ENCODE results near the gene CDKN3.
"Not testable (repeated sequence)": the region's sequence is repeated elsewhere in the genome, so short reads cannot be mapped to it uniquely, and the experiment has no call there.

CDKN3 gene

DNA sequence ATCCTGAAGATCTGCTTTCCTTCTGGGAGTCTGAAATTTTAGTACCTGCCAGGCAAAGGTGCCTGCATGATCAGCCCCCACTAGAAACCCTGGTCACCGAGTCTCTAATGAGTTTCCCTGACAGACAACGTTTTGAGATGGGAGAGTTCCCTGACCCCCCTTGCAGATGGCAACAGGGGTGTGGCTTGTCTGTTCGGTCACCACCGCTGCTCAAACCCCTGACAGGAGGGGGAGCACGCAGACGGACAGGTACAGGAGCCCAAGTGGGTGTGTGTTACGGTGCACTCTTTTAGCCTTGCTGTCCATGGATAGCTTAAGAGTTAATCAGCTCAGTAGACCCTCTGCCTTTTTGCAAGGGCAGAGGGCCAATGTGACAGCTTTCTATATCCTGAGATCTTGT is 19.3 kb upstream of the CDKN3 start:
- peaks cover 11% of the 10 kb centered on the region; the same call in 1 of the 2 replicates for H3K4me1 ChIP-seq (ENCODE audit: insufficient read depth, low read length)
- H3K9ac ChIP-seq (ENCODE audit: low read depth, low read length) = no peak overlapping the region
- no peak overlapping the region for H3K27ac ChIP-seq (ENCODE audit: low read length)
- no peaks in the 10 kb centered on the region for H3K27me3 ChIP-seq (ENCODE audit: insufficient read depth, low read length)
- no peaks in the 10 kb centered on the region for H3K36me3 ChIP-seq (ENCODE audit: insufficient read depth, low read depth, low read length)
- H3K9me3 ChIP-seq (ENCODE audit: insufficient read depth, low read depth, low read length) = no peaks in the 10 kb centered on the region
- H3K4me3 ChIP-seq (ENCODE audit: low read length) = no peak overlapping the region

DNA sequence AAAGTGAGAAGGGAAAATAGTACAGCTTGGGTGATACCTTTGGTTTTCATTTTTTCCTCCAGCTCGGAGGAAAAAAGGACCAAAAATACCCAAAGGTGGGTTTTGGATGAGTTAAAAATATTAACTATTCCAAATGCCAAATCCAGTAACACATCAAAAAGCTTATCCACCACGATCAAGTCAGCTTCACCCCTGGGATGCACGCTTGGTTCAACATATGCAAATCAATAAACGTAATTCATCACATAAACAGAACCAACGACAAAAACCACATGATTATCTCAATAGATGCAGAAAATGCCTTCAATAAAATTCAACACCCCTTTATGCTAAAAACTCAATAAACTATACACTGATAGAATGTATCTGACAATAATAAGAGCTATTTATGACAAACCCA is 17.9 kb upstream of the CDKN3 start:
- not testable (repeated sequence) for H3K9ac ChIP-seq (ENCODE audit: low read depth, low read length); H3K36me3 ChIP-seq (ENCODE audit: insufficient read depth, low read depth, low read length); H3K27ac ChIP-seq (ENCODE audit: low read length); H3K9me3 ChIP-seq (ENCODE audit: insufficient read depth, low read depth, low read length); H3K27me3 ChIP-seq (ENCODE audit: insufficient read depth, low read length); H3K4me3 ChIP-seq (ENCODE audit: low read length)
- H3K4me1 ChIP-seq (ENCODE audit: insufficient read depth, low read length) = peaks cover 11% of the 10 kb centered on the region; the same call in 1 of the 2 replicates

DNA sequence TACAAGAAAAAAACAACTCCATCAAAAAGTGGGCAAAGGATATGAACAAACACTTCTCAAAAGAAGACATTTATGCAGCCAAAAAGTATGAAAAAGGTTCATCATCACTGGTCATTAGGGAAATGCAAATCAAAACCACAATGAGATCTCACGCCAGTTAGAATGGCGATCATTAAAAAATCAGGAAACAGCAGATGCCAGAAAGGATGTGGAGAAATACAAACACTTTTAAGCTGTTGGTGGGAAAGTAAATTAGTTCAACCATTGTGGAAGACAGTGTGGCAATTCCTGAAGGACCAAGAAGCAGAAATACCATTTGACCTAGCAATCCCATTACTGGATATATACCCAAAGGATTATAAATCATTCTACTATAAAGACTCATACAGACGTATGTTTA is 16.2 kb upstream of the CDKN3 start:
- H3K27ac ChIP-seq (ENCODE audit: low read length); H3K36me3 ChIP-seq (ENCODE audit: insufficient read depth, low read depth, low read length); H3K27me3 ChIP-seq (ENCODE audit: insufficient read depth, low read length); H3K4me3 ChIP-seq (ENCODE audit: low read length); H3K9me3 ChIP-seq (ENCODE audit: insufficient read depth, low read depth, low read length); H3K4me1 ChIP-seq (ENCODE audit: insufficient read depth, low read length); H3K9ac ChIP-seq (ENCODE audit: low read depth, low read length): not testable (repeated sequence)

DNA sequence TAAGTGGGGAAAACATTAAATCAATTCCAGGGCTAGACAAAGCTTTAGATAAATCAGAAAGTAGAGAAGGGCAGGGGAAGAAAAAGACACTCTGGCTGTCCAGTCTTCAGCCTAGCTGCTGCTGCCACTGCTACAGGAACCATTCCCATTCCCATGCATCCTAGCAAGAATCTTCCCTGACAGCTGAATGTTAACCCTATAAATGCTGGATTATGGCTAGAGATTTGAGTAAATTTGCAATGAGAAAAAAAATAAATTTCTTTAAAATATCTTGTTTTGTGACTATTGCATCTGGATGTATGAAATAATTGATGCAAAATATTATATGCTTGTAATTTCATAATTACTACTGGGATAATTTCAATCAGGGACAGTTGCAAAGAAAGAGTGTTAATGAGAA is 15.0 kb upstream of the CDKN3 start:
- Histone ChIP-seq H3K27me3 (ENCODE audit: insufficient read depth, low read length) (no peaks in the 10 kb centered on the region), H3K27ac (ENCODE audit: low read length) (no peak overlapping the region), H3K9ac (ENCODE audit: low read depth, low read length) (no peak overlapping the region), H3K4me1 (ENCODE audit: insufficient read depth, low read length) (0 out of 2 replicates have a peak, but pooled peaks cover 4% of the 10 kb centered on the region), H3K9me3 (ENCODE audit: insufficient read depth, low read depth, low read length) (no peaks in the 10 kb centered on the region), H3K4me3 (ENCODE audit: low read length) (no peak overlapping the region), H3K36me3 (ENCODE audit: insufficient read depth, low read depth, low read length) (no peaks in the 10 kb centered on the region)

DNA sequence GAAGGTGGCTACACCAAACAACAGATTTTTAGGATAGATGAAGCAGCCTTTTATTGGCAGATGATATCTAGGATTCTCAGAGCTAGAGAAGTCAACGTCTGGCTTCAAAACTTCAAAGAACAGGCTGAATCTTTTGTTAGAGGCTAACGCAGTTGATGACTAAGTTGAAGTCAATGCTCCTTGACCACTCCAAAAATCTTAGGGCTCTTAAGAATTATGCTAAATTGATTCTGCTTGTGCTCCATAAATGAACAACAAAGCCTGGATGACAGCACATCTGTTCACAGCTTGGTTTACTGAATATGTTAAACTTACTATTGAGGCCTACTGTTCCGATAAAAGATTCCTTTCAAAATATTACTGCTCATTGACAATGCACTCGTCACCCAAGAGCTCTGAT is 13.0 kb upstream of the CDKN3 start:
- Histone ChIP-seq H3K36me3 (ENCODE audit: insufficient read depth, low read depth, low read length) (no peaks in the 10 kb centered on the region), H3K4me1 (ENCODE audit: insufficient read depth, low read length) (no peaks in the 10 kb centered on the region), H3K9ac (ENCODE audit: low read depth, low read length) (no peak overlapping the region), H3K9me3 (ENCODE audit: insufficient read depth, low read depth, low read length) (no peaks in the 10 kb centered on the region), H3K27me3 (ENCODE audit: insufficient read depth, low read length) (no peaks in the 10 kb centered on the region), H3K4me3 (ENCODE audit: low read length) (no peak overlapping the region), H3K27ac (ENCODE audit: low read length) (no peak overlapping the region)

DNA sequence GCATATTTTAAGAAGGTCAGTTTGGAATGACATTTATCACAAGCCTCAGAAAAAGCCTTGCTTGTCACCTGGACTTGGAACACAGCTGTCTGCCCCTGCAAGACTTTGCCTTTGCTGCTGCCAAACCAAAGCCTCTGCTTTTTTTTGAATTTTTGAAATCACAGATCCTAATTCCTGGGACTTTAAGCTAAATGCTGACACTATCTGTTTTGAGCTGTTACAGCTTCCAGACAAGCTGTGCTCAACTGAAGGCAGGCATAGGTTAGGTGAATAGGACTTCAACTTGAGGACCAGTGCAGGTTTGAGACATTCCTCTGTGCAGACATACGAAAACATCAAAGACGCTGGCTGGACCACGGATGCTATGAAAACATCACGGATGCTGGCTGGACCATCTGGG is 11.3 kb upstream of the CDKN3 start:
- H3K27me3 ChIP-seq (ENCODE audit: insufficient read depth, low read length) = no peaks in the 10 kb centered on the region
- H3K9ac ChIP-seq (ENCODE audit: low read depth, low read length) = no peak overlapping the region
- no peaks in the 10 kb centered on the region for H3K36me3 ChIP-seq (ENCODE audit: insufficient read depth, low read depth, low read length)
- H3K4me1 ChIP-seq (ENCODE audit: insufficient read depth, low read length) = no peaks in the 10 kb centered on the region
- H3K9me3 ChIP-seq (ENCODE audit: insufficient read depth, low read depth, low read length) = no peaks in the 10 kb centered on the region
- H3K27ac ChIP-seq (ENCODE audit: low read length) = no peak overlapping the region
- no peak overlapping the region for H3K4me3 ChIP-seq (ENCODE audit: low read length)

DNA sequence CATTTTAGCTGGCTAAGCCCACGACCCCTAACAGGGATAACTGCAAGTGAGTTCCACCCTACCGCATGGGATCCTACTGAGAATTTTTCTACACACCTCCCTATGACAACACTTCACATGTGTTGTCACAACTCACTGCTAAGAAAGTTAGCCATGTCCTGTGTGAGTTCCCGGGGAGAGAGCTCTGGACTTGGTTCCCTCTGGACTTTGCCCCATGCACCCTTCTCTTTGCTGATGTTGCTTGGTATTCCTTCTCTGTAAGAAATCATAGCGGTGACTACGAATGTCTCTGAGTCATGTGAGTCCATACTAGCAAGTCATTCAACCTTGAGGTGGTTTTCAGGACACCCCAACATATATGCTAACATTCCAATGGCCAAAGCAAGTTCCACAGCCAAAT is 9.5 kb upstream of the CDKN3 start:
- Histone ChIP-seq H3K4me1 (ENCODE audit: insufficient read depth, low read length) (no peaks in the 10 kb centered on the region), H3K36me3 (ENCODE audit: insufficient read depth, low read depth, low read length) (no peaks in the 10 kb centered on the region), H3K9me3 (ENCODE audit: insufficient read depth, low read depth, low read length) (no peaks in the 10 kb centered on the region), H3K9ac (ENCODE audit: low read depth, low read length) (no peak overlapping the region), H3K27ac (ENCODE audit: low read length) (no peak overlapping the region), H3K27me3 (ENCODE audit: insufficient read depth, low read length) (no peaks in the 10 kb centered on the region), H3K4me3 (ENCODE audit: low read length) (no peak overlapping the region)

DNA sequence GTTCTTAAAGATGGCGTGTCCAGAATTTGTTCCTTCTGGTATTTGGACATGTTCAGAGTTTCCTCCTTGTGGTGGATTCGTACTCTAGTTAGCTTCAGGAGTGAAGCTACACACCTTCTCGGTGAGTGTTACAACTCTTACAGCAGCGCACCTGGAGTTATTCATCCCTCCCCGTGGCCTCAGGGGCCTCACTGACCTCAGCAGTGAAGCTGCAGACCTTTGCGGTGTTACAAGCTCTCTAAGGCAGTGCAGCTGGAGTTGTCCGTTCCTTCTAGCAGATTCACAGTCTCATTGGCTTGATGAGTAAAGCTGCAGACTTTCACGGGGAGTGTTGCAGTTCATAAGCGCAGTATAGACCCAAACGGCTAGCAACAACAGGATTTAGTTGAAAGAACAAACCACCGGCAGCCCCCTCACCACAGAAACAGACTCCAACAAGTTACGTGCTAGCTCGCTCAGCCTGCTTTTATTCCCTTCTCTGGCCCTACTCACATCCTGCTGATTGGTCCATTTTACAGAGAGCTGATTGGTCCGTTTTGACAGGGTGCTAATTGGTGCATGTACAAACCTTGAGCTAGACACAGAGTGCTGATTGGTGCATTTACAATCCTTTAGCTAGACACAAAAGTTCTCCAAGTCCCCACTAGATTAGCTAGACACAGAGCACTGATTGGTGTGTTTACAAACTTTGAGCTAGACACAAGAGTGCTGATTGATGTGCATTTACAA is 4.5 kb upstream of the CDKN3 start:
- Histone ChIP-seq H3K4me3 (ENCODE audit: low read length) (no peak overlapping the region), H3K9me3 (ENCODE audit: insufficient read depth, low read depth, low read length) (no peaks in the 10 kb centered on the region), H3K27ac (ENCODE audit: low read length) (no peak overlapping the region), H3K9ac (ENCODE audit: low read depth, low read length) (no peak overlapping the region), H3K27me3 (ENCODE audit: insufficient read depth, low read length) (peaks cover 2% of the 10 kb centered on the region), H3K4me1 (ENCODE audit: insufficient read depth, low read length) (no peaks in the 10 kb centered on the region), H3K36me3 (ENCODE audit: insufficient read depth, low read depth, low read length) (no peaks in the 10 kb centered on the region)

DNA sequence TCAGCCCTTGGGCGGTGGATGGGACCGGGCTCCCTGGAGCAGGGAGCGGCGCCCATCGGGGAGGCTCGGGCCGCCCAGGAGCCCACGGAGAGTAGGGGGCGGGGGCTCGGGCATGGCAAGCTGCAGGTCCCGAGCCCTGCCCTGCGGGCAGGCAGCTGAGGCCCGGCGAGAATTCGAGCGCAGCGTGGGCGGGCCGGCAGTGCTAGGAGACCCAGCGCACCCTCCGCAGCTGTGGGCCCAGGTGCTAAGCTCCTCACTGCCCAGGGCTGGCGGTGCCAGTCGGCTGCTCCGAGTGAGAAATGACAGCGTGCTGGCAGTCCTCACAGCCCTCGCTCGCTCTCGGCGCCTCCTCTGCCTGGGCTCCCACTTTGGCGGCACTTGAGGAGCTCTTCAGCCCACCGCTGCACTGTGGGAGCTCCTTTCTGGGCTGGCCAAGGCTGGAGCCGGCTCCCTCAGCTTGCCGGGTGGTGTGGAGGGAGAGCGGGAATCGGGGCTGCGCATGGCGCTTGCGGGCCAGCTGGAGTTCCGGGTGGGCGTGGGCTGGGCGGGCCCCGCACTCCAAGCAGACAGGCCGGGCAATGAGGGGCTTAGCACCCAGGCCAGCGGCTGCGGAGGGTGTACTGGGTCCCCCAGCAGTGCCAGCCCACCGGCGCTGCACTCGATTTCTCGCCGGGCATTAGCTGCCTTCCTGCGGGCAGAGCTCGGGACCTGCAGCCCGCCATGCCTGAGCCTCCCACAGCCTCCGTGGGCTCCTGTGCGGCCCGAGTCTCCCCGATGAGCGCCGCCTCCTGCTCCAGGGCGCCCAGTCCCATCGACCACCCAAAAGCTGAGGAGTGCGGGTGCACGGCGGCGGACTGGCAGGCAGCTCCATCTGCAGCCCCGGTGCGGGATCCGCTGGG is 3.6 kb upstream of the CDKN3 start:
- peaks cover 11% of the 10 kb centered on the region for H3K27me3 ChIP-seq (ENCODE audit: insufficient read depth, low read length)
- not testable (repeated sequence) for H3K36me3 ChIP-seq (ENCODE audit: insufficient read depth, low read depth, low read length); H3K9me3 ChIP-seq (ENCODE audit: insufficient read depth, low read depth, low read length); H3K27ac ChIP-seq (ENCODE audit: low read length); H3K4me3 ChIP-seq (ENCODE audit: low read length); H3K4me1 ChIP-seq (ENCODE audit: insufficient read depth, low read length); H3K9ac ChIP-seq (ENCODE audit: low read depth, low read length)

DNA sequence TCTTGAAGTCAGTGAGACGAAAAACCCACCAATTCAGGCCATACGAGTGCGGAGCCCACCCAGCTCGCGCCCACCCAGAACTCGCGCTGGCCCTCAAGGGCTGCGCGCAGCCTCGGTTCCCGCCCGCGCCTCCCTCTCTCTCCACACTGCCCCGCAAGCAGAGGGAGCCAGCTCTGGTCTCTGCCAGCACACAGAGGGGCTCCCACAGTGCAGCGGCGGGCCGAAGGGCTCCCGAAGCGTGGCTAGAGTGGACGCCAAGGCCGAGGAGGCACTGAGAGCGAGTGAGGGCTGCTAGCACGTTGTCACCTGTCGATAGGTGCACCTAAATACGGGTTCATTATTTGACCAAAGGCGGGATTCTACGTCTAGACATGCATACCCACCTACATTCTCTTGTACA is 2.2 kb upstream of the CDKN3 start:
- no peaks in the 10 kb centered on the region for H3K36me3 ChIP-seq (ENCODE audit: insufficient read depth, low read depth, low read length)
- H3K4me3 ChIP-seq (ENCODE audit: low read length) = no peak overlapping the region
- H3K27ac ChIP-seq (ENCODE audit: low read length) = no peak overlapping the region
- no peak overlapping the region for H3K9ac ChIP-seq (ENCODE audit: low read depth, low read length)
- no peaks in the 10 kb centered on the region for H3K4me1 ChIP-seq (ENCODE audit: insufficient read depth, low read length)
- peaks cover 12% of the 10 kb centered on the region for H3K27me3 ChIP-seq (ENCODE audit: insufficient read depth, low read length)
- no peaks in the 10 kb centered on the region for H3K9me3 ChIP-seq (ENCODE audit: insufficient read depth, low read depth, low read length)

DNA sequence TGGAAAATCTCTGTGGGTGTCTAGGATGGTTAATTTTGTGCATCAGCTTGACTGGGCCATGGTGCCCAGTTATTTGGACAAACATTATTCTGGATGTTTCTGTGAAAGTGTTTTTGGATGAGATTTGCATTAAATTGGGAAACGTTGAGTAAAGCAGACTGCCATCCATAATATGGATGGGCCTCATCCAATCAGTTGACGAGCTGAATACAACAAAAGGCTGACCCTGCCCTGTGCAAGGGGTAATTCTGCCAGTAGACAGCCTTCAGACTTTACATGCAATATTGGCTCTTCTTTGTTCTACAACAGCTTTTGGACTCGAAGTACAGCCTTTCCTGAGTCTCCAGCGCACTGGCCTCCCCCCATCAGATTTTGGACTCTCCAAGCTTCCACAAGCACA is 1.5 kb upstream of the CDKN3 start:
- Histone ChIP-seq H3K27ac (ENCODE audit: low read length) (no peak overlapping the region), H3K4me1 (ENCODE audit: insufficient read depth, low read length) (no peaks in the 10 kb centered on the region), H3K9me3 (ENCODE audit: insufficient read depth, low read depth, low read length) (no peaks in the 10 kb centered on the region), H3K4me3 (ENCODE audit: low read length) (no peak overlapping the region), H3K36me3 (ENCODE audit: insufficient read depth, low read depth, low read length) (no peaks in the 10 kb centered on the region), H3K27me3 (ENCODE audit: insufficient read depth, low read length) (peaks cover 12% of the 10 kb centered on the region), H3K9ac (ENCODE audit: low read depth, low read length) (no peak overlapping the region)

DNA sequence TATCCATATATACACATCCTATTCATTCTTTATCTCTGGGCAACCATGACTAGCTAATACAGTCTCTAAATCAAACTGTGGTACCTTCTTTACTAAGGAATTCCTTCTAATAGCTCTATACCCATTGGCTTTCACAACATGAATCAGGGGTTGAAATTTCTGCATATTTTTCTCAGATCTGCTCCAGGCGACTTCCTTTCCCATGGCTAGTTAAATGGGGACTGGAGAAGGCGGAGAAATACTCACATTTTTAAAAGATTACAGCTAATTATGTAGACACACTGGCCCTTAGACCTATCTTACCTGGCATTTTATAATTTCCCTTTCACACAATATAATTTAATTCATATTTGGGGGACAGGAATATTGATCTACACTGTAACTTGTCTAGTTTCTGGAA is 1.1 kb upstream of the CDKN3 start:
- H3K27me3 ChIP-seq (ENCODE audit: insufficient read depth, low read length) = peaks cover 12% of the 10 kb centered on the region
- H3K27ac ChIP-seq (ENCODE audit: low read length) = no peak overlapping the region

More for the DNA sequence above, 1.1 kb upstream of the CDKN3 start:
- Histone ChIP-seq H3K4me1 (ENCODE audit: insufficient read depth, low read length) (no peaks in the 10 kb centered on the region), H3K9me3 (ENCODE audit: insufficient read depth, low read depth, low read length) (no peaks in the 10 kb centered on the region), H3K9ac (ENCODE audit: low read depth, low read length) (no peak overlapping the region), H3K36me3 (ENCODE audit: insufficient read depth, low read depth, low read length) (no peaks in the 10 kb centered on the region), H3K4me3 (ENCODE audit: low read length) (no peak overlapping the region)

All from iPS-20b (cell line).